Measurements from ENCODE around the gene YDJC. TPM values are rescaled to one million over a fixed set of nuclear protein-coding genes. Genes with fewer than 3 reads are reported as not detected.
A peak's percentile ranks its signal among the peaks of the same experiment; 100 is the strongest.
"Not testable (repeated sequence)": the region's sequence is repeated elsewhere in the genome, so short reads cannot be mapped to it uniquely, and the experiment has no call there.

YDJC gene
- total RNA-seq, 1 donor from 2014 or later: 56.1 TPM

GRCh38 chr22:21596356-21597135 lies 33.3 kb downstream of the YDJC start:
- H3K27me3 Mint-ChIP-seq; H3K27ac Mint-ChIP-seq; H3K4me3 Mint-ChIP-seq; H3K9me3 Mint-ChIP-seq; DNase-seq; H3K4me1 Mint-ChIP-seq; intact Hi-C loops (cut with micrococcal nuclease): not testable (repeated sequence)
- H3K36me3 Mint-ChIP-seq (ENCODE audit: low read depth): peaks cover 52% of the 10 kb centered on the region

GRCh38 chr22:21594865-21595452 lies 34.9 kb downstream of the YDJC start:
- no peak for DNase-seq
- intact Hi-C loops (cut with micrococcal nuclease): no loop called here
- Mint-ChIP-seq H3K27ac (no peak overlapping the region), H3K9me3 (no peaks in the 10 kb centered on the region), H3K36me3 (ENCODE audit: low read depth) (peaks cover 53% of the 10 kb centered on the region), H3K4me1 (peaks cover 11% of the 10 kb centered on the region), H3K4me3 (no peak overlapping the region), H3K27me3 (no peaks in the 10 kb centered on the region)

GRCh38 chr22:21593406-21594232 lies 36.2 kb downstream of the YDJC start:
- peaks cover 17% of the 10 kb centered on the region for H3K4me1 Mint-ChIP-seq
- H3K27me3 Mint-ChIP-seq: no peaks in the 10 kb centered on the region
- intact Hi-C loops (cut with micrococcal nuclease): no loop called here
- no peak overlapping the region for H3K4me3 Mint-ChIP-seq
- no peak for DNase-seq
- no peak overlapping the region for H3K27ac Mint-ChIP-seq
- H3K9me3 Mint-ChIP-seq: no peaks in the 10 kb centered on the region
- peaks cover 55% of the 10 kb centered on the region for H3K36me3 Mint-ChIP-seq (ENCODE audit: low read depth)

GRCh38 chr22:21592422-21592821 lies 37.4 kb downstream of the YDJC start:
- intact Hi-C loops (cut with micrococcal nuclease): no loop called here
- no peak for DNase-seq
- Mint-ChIP-seq H3K36me3 (ENCODE audit: low read depth) (peaks cover 56% of the 10 kb centered on the region), H3K9me3 (no peaks in the 10 kb centered on the region), H3K4me1 (peaks cover 24% of the 10 kb centered on the region), H3K4me3 (no peak overlapping the region), H3K27me3 (no peaks in the 10 kb centered on the region), H3K27ac (no peak overlapping the region)

GRCh38 chr22:21591695-21592094 lies 38.1 kb downstream of the YDJC start:
- DNase-seq: no peak
- H3K36me3 Mint-ChIP-seq (ENCODE audit: low read depth): peaks cover 54% of the 10 kb centered on the region
- no peaks in the 10 kb centered on the region for H3K9me3 Mint-ChIP-seq
- H3K27ac Mint-ChIP-seq: peak overlapping the region; percentile 9
- no peaks in the 10 kb centered on the region for H3K27me3 Mint-ChIP-seq
- peaks cover 28% of the 10 kb centered on the region for H3K4me1 Mint-ChIP-seq
- no peak overlapping the region for H3K4me3 Mint-ChIP-seq
- intact Hi-C loops (cut with micrococcal nuclease): no loop called here

- Mint-ChIP-seq H3K4me3 (no peak overlapping the region), H3K9me3 (no peaks in the 10 kb centered on the region), H3K4me1 (peaks cover 28% of the 10 kb centered on the region), H3K36me3 (ENCODE audit: low read depth) (peaks cover 50% of the 10 kb centered on the region), H3K27ac (peak overlapping the region; percentile 9), H3K27me3 (no peaks in the 10 kb centered on the region)
- DNase-seq: no peak
- intact Hi-C loops (cut with micrococcal nuclease): no loop called here
Observed at GRCh38 chr22:21590809-21591641, 38.8 kb downstream of the YDJC start.

GRCh38 chr22:21589396-21589795 lies 40.4 kb downstream of the YDJC start:
- Mint-ChIP-seq H3K27ac (no peak overlapping the region), H3K9me3 (no peaks in the 10 kb centered on the region), H3K4me3 (no peak overlapping the region), H3K36me3 (ENCODE audit: low read depth) (peaks cover 41% of the 10 kb centered on the region), H3K27me3 (no peaks in the 10 kb centered on the region), H3K4me1 (peaks cover 33% of the 10 kb centered on the region)
- no peak for DNase-seq
- intact Hi-C loops (cut with micrococcal nuclease): loop anchor here (5.0 kb wide), 1 partner anchor 38 kb away; no protein-coding TSS in a partner anchor

- DNase-seq: peak; percentile 80
- Mint-ChIP-seq H3K27ac (peak overlapping the region; percentile 84), H3K4me1 (peaks cover 36% of the 10 kb centered on the region), H3K36me3 (ENCODE audit: low read depth) (peaks cover 32% of the 10 kb centered on the region), H3K4me3 (peak overlapping the region; percentile 27), H3K27me3 (no peaks in the 10 kb centered on the region), H3K9me3 (no peaks in the 10 kb centered on the region)
- intact Hi-C loops (cut with micrococcal nuclease): loop anchor here (1.0 to 5.0 kb wide), 2 partner anchors 17 to 39 kb away; no protein-coding TSS in a partner anchor
Observed at GRCh38 chr22:21587803-21588611, 41.8 kb downstream of the YDJC start.

- H3K27me3 Mint-ChIP-seq: no peaks in the 10 kb centered on the region
- H3K9me3 Mint-ChIP-seq: no peaks in the 10 kb centered on the region
- peaks cover 33% of the 10 kb centered on the region for H3K4me1 Mint-ChIP-seq
- H3K4me3 Mint-ChIP-seq: no peak overlapping the region
- intact Hi-C loops (cut with micrococcal nuclease): loop anchor here (5.0 kb wide), 1 partner anchor 42 kb away; no protein-coding TSS in a partner anchor
- DNase-seq: no peak
- H3K27ac Mint-ChIP-seq: no peak overlapping the region
- peaks cover 23% of the 10 kb centered on the region for H3K36me3 Mint-ChIP-seq (ENCODE audit: low read depth)
Observed at GRCh38 chr22:21585389-21585788, 44.4 kb downstream of the YDJC start.

GRCh38 chr22:21582801-21583740 lies 46.8 kb downstream of the YDJC start:
- Mint-ChIP-seq H3K36me3 (ENCODE audit: low read depth) (peaks cover 18% of the 10 kb centered on the region), H3K4me3 (no peak overlapping the region), H3K27ac (peak overlapping the region; percentile 72), H3K27me3 (no peaks in the 10 kb centered on the region), H3K4me1 (peaks cover 27% of the 10 kb centered on the region), H3K9me3 (no peaks in the 10 kb centered on the region)
- intact Hi-C loops (cut with micrococcal nuclease): no loop called here
- DNase-seq: no peak

GRCh38 chr22:21581009-21581713 lies 48.7 kb downstream of the YDJC start:
- DNase-seq; intact Hi-C loops (cut with micrococcal nuclease); H3K4me3 Mint-ChIP-seq; H3K27me3 Mint-ChIP-seq; H3K27ac Mint-ChIP-seq; H3K9me3 Mint-ChIP-seq: not testable (repeated sequence)
- Mint-ChIP-seq H3K36me3 (ENCODE audit: low read depth) (peaks cover 19% of the 10 kb centered on the region), H3K4me1 (peaks cover 22% of the 10 kb centered on the region)
